MM.1S (cell line): ENCODE results near the gene BMF.

Experiments used
- CTCF ChIP-seq: fragments of 300-600 bp; sonication (generic); IDR thresholded peaks from 2 replicates; pipeline ENCODE4 v1.5.1; 2016; ENCODE audit warnings: antibody characterized with exemption, low read length, mixed read lengths
- EZH2 ChIP-seq: fragments of 300-600 bp; sonication (generic); optimal IDR thresholded peaks from 2 replicates; pipeline ENCODE3; 2017; ENCODE audit warnings: low read depth, mild to moderate bottlenecking, antibody characterized with exemption, low read length, mixed read lengths

- no peak for TF ChIP-seq CTCF
- no peak for TF ChIP-seq EZH2
These were observed 57.8 kb downstream of the BMF start for GRCh38 chr15:40050788-40051470.
